Sigmoid colon (tissue), 4 donors: ENCODE results near the gene INTS11.

Source experiments
- CTCF ChIP-seq, 4 experiments: fragments of 450-650 bp in 3 of 4; fragments of 200-600 bp in 1 of 4; IDR thresholded peaks; one replicate each; pipeline ENCODE4 v1.5.1; 2016 to 2019; ENCODE audit warnings: antibody characterized with exemption in 4 of 4, mild to moderate bottlenecking in 3 of 4, moderate library complexity in 2 of 4
- EP300 ChIP-seq, 4 donors: sonication (generic); formaldehyde crosslinking; IDR thresholded peaks; one replicate each; pipeline ENCODE4 v1.6.1; 2017; ENCODE audit warnings: antibody characterized with exemption in 4 of 4
- POLR2A ChIP-seq, 2 donors: fragments of 450-650 bp; IDR thresholded peaks; one replicate each; pipeline ENCODE4 v1.6.1; 2016; ENCODE audit warnings: antibody characterized with exemption in 2 of 2, mild to moderate bottlenecking in 2 of 2, moderate library complexity in 2 of 2
- POLR2AphosphoS5 ChIP-seq, 4 donors: sonication (generic); formaldehyde crosslinking; IDR thresholded peaks; one replicate each; pipeline ENCODE4 v1.6.1; 2017; ENCODE audit warnings: antibody characterized with exemption in 4 of 4

DNA sequence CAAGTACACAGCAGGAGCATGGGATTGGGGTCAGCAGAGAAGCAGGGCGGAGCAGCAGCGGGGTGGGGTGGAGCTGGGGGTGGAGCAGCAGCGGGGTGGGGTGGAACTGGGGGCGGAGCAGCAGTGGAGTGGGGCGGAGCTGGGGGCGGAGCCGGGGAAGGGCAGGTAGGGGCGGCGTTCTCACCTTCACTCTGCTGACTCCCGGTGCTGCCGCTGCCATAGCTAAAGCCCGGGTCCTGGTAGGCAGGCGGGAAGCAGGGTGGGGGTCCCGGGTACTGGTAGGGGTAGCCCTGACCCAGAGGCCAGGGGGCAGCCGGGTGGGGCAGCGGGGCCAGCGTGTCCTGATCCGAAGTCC, 13.3 kb upstream of the INTS11 start:
- no peak for TF ChIP-seq CTCF (IDR thresholded peaks at IDR 0.05)
- no peak for TF ChIP-seq POLR2A (IDR thresholded peaks at IDR 0.05)
- no peak for TF ChIP-seq POLR2AphosphoS5 (IDR thresholded peaks at IDR 0.05)
- no peak for TF ChIP-seq EP300 (IDR thresholded peaks at IDR 0.05)
